ENCODE results near the gene UBE2E3.

DNA sequence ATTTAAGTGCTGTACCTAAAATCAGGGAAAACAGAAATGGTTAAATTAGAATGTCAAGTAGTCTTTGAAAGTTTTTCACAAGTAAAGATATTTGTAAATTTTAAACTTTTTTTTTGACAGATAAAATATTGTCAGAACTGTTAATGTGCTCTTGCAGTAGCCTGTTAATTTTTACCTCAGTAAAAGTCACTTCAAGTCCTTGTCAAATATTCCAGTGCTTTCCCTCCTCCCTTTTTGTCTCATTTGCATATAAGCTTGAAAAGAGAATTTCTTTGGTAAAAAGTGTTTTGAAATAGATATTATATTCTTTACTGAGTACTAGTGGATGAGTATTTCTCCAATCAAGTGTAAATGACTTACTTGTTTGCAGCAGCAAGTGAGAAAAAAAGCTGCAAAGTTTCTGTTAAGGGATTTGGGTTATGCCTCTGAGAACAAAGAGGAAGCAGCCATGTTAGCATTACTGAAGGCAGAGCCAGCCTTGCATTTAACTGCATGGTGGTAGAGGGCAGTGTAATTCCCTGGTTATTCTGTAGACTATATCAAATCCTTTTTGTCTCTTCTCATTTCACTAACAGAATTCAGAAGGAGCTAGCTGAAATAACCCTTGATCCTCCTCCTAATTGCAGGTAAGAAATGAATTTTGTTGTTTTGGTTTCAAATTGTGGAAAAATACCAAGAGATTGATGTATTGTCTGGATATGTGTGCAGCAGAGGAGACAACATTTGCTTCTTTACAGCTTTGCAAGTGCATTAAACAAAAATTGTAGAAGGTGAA, 3.2 kb downstream of the UBE2E3 start:
- TF ChIP-seq, protein P1, sequence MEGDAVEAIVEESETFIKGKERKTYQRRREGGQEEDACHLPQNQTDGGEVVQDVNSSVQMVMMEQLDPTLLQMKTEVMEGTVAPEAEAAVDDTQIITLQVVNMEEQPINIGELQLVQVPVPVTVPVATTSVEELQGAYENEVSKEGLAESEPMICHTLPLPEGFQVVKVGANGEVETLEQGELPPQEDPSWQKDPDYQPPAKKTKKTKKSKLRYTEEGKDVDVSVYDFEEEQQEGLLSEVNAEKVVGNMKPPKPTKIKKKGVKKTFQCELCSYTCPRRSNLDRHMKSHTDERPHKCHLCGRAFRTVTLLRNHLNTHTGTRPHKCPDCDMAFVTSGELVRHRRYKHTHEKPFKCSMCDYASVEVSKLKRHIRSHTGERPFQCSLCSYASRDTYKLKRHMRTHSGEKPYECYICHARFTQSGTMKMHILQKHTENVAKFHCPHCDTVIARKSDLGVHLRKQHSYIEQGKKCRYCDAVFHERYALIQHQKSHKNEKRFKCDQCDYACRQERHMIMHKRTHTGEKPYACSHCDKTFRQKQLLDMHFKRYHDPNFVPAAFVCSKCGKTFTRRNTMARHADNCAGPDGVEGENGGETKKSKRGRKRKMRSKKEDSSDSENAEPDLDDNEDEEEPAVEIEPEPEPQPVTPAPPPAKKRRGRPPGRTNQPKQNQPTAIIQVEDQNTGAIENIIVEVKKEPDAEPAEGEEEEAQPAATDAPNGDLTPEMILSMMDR (IDR thresholded peaks at IDR 0.05): peak; percentile 6 to 38 (median 36)
- TF ChIP-seq POLR2A (IDR thresholded peaks at IDR 0.05): no peak
